Keratinocyte (primary cell): ENCODE results near the gene PRRC2C.

Source experiments
- EZH2 ChIP-seq: IDR thresholded peaks from one replicate; pipeline ENCODE4 v1.6.1; 2012; ENCODE audit warnings: inconsistent platforms, mild to moderate bottlenecking, low read length, moderate library complexity
- TF ChIP-seq, protein P1 (sequence below), 3 experiments: IDR thresholded peaks in 1 of 3; conservative IDR thresholded peaks in 1 of 3; optimal IDR thresholded peaks in 1 of 3; 2 replicates in 2 of 3; 3 replicates in 1 of 3; pipeline versions ENCODE3 to v1.5.1; 2011; ENCODE audit warnings: low read length in 3 of 3, mild to moderate bottlenecking in 3 of 3, moderate library complexity in 2 of 3, control low read depth in 1 of 3, inconsistent platforms in 1 of 3; ENCODE audit not compliant: insufficient read depth in 2 of 3; ENCODE audit errors: extremely low read depth in 1 of 3

DNA sequence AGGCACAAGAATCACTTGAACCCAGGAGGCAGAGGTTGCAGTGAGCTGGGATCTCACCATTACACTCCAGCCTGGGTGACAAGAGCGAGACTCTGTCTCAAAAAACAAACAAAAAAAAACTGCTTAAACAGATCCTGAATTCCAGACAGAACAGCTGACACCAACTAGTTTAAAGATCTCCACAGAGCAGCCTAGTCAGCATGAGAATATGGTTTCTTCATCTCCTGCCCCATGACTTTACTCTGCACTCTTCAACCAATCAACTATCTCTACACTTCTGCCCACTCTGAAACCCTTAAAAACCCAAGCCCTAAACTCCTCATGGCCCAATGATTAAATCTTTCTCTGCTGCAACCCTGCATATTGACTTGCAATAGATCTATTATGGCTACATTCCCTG lies 7.5 kb upstream of the PRRC2C start:
- TF ChIP-seq, protein P1, sequence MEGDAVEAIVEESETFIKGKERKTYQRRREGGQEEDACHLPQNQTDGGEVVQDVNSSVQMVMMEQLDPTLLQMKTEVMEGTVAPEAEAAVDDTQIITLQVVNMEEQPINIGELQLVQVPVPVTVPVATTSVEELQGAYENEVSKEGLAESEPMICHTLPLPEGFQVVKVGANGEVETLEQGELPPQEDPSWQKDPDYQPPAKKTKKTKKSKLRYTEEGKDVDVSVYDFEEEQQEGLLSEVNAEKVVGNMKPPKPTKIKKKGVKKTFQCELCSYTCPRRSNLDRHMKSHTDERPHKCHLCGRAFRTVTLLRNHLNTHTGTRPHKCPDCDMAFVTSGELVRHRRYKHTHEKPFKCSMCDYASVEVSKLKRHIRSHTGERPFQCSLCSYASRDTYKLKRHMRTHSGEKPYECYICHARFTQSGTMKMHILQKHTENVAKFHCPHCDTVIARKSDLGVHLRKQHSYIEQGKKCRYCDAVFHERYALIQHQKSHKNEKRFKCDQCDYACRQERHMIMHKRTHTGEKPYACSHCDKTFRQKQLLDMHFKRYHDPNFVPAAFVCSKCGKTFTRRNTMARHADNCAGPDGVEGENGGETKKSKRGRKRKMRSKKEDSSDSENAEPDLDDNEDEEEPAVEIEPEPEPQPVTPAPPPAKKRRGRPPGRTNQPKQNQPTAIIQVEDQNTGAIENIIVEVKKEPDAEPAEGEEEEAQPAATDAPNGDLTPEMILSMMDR (optimal IDR thresholded peaks at IDR 0.05 in 1 of 3, IDR thresholded peaks at IDR 0.05 in 1 of 3, conservative IDR thresholded peaks at IDR 0.05 in 1 of 3; ENCODE audit: extremely low read depth in 1 of 3, insufficient read depth in 2 of 3, low read length in 3 of 3): no peak
- no peak for TF ChIP-seq EZH2
